GM19025 (cell line): ENCODE measurements around the gene ABR.
A peak's percentile ranks its signal among the peaks of the same experiment; 100 is the strongest.
"Not testable (repeated sequence)": the region's sequence is repeated elsewhere in the genome, so short reads cannot be mapped to it uniquely, and the experiment has no call there.

Source experiments
- ATAC-seq: cut with Tn5 transposase; IDR thresholded peaks from one replicate; pipeline ENCODE4 v1.9.1; 2021; ENCODE audit warnings: mild to moderate bottlenecking, low read depth, moderate library complexity; ENCODE audit not compliant: unreplicated experiment

ABR gene

GRCh38 chr17:1203111-1203966 is 23.6 kb upstream of the ABR start:
- no peak for ATAC-seq

DNA sequence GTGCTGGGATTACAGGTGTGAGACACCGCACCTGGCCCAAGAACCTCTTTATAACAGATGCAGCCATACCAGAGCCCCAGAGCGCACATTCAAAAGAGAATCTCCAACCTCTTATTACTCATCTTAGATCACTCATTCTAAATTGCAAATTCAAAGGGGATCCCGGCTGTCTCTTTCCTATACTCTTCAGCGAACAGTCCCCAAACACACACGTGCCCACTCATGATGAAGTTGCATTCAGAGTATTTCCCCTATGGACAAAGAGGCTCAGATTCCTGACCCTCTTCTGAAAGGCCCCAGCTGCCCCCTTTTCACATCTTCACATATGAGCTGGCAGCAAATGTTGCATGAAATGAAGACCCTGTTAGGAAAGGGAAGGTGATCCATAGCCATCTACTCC is 22.5 kb upstream of the ABR start:
- no peak for ATAC-seq

- no peak for ATAC-seq
These were observed 21.4 kb upstream of the ABR start for GRCh38 chr17:1201132-1201702.

GRCh38 chr17:1199271-1199743 is 19.5 kb upstream of the ABR start:
- not testable (repeated sequence) for ATAC-seq

GRCh38 chr17:1197781-1198490 is 18.2 kb upstream of the ABR start:
- ATAC-seq: peak; percentile 56

DNA sequence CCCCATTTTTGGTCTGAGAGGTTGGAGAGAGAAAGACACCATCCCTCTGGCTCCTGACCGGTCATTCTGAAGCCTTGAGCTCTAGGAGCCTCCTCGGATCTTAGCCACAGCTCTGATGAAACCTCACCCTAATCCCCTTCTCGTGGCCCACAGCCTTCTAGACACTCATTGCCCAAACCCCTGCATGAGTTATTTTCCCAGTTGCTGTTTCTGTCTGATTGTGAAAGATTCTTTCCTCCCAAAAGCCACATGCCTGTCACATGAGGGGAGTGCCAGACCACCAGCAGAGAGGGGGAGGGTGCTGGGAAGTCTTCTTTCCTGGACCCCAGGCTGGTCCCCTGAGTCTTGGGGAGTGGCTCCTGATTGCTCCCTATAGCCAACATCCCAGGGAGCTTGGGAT is 17.6 kb upstream of the ABR start:
- no peak for ATAC-seq

DNA sequence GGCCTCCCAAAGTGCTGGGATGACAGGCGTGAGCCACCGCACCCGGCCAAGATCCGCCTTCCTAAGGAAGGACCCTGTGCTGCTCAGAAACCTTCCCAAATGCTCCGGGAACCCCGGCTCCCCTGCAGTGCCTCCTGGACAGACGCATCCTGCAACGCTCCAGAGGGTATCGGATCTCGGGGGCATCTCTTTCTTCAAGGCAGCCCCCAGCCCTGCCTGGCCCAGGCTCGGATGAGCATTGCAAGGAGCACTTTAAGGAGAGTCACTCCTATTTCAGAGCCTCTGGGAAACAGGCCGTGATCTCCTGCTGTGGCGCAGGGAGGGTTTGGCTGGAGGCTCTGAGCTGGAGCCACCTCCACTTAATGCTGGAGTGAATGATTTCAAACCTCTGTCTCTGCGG is 17.2 kb upstream of the ABR start:
- ATAC-seq: no peak

GRCh38 chr17:1192911-1193699 is 13.3 kb upstream of the ABR start:
- ATAC-seq: no peak

DNA sequence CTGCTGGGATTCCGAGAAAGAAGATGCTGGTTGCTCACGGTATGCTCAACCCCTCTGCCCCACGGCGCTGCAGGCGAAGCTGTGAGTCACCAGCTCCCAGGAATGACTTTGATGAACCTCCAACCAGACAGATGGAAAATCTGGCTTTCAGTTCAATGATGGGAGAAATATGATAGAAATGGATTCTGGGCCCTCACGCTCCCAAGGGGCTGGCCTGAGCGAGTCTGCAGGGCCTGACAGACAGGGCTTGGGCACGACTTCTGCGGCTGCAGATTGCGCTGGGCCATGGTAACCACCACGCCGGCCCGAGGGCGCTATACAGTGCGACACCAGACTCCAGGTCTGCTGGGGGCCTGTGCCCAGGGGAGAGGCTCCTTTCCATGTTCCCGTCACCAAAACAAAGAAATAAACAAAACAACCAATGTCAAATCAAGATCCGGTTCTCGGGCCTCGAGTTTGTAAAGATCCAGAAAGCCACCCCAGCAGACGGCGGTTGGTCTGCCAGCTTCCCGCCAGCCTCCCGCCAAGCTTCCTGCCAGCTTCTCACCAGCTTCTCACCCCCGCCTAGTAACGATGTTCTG is 11.1 kb upstream of the ABR start:
- no peak for ATAC-seq

- ATAC-seq: no peak
These were observed 9.2 kb upstream of the ABR start for GRCh38 chr17:1188812-1189504.

DNA sequence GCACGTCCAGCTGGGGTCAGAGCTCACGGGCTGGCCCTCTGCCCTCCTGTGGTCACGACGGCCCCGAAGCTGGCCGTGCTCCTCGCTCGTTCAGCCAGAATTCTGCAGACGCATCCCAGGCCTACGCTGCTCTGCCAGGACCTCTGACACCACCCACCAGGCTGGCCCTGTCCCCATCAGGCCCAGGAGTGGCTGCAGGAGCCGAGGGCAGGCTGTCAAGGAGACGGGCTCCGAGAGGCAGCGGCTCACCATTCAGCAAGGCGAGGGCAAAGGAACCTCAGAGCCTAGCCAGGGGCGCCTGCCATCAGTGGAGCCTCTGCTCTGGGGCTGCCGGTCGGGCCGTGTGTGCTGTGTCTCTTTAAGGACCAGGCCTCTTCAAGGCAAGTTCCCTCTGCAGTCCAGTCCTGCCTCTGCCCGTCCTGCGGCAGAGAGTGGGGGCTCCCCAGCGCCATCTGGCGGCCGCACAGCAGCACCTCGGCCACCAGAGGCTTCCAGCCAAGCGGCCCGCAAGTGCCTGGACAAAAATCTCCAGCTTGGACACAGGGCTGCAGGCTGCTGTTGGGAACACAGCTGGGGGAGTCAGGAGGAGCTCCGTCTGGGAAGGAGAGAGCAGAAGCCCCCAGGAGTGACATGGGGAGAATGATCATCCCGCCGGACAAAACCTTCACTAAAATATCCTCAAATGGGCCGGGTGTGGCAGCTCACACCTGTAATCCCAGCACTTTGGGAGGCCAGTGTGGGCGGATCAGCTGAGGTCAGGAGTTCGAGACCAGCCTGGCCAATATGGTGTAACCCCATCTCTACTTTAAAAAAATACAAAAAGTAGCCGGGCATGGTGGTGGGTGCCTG is 7.4 kb upstream of the ABR start:
- ATAC-seq: no peak

GRCh38 chr17:1186214-1186820 is 6.5 kb upstream of the ABR start:
- ATAC-seq: no peak

- peak; percentile 39 for ATAC-seq
These were observed 3.5 kb upstream of the ABR start for GRCh38 chr17:1183171-1183873.

DNA sequence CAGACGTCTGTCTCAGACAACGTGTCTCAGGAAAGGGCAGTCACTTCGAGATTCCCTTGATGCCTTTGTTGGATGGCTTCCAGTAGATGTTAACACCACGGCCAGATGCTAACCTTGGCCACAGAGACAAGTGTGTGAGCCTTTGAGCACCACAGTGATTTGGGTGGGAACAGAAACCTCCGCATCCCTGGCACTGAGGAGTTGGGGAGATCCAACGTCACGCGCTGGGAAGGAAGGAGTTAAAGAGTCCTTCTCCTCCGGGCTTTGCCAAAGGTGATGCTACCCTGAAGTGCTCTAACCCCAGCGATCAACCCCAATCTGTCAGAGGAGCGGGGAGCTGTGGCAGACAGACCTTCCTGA is 3.0 kb upstream of the ABR start:
- ATAC-seq: no peak

DNA sequence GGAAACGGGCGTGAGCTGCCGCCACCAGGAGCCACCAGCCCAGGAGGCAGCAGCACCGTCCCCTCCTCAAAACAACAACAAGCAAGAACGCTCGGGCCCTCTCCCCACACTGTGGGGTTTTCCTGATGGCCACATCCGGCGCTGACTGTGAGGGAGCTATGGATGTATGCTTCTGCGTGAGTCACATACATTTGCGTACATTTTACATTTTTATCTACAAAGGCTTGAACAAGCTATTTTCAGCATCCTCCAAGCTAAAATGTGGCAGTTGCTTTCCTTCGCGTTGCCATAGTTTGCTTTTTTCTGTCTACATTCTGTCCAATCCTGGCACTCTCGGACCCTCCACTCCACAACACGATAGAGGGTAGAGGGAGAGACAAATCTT is 2.0 kb upstream of the ABR start:
- ATAC-seq: no peak

GRCh38 chr17:1180958-1181752 is 1.4 kb upstream of the ABR start:
- no peak for ATAC-seq

GRCh38 chr17:1179112-1179817 is 516 bp downstream of the ABR start:
- no peak for ATAC-seq
